Measurements from ENCODE around the gene CISD1.

CISD1 gene

GRCh38 chr10:58266003-58266825 lies 2.7 kb upstream of the CISD1 start:
- DNase-seq, result no peak

- DNase-seq, result peak; percentile 71
Observed at GRCh38 chr10:58266826-58267712, 1.9 kb upstream of the CISD1 start.

- peak; percentile 97 for DNase-seq
Observed at GRCh38 chr10:58267713-58268453, 1.1 kb upstream of the CISD1 start, which contains the start of gene IPMK. Gene IPMK (minus strand): TSS chr10:58267894. CDS start chr10:58267611, 283 bp downstream.

- no peak for DNase-seq
Observed at GRCh38 chr10:58268454-58268945, 462 bp upstream of the CISD1 start.

- no peak for DNase-seq
Observed at GRCh38 chr10:58269782-58270290, 874 bp downstream of the CISD1 start.

- DNase-seq, result no peak
Observed at GRCh38 chr10:58275261-58275660, 6.3 kb downstream of the CISD1 start.

GRCh38 chr10:58275908-58276307 lies 6.9 kb downstream of the CISD1 start:
- no peak for DNase-seq

- DNase-seq, result no peak
Observed at GRCh38 chr10:58278274-58278961, 9.5 kb downstream of the CISD1 start.

GRCh38 chr10:58278962-58279307 lies 10.0 kb downstream of the CISD1 start:
- no peak for DNase-seq

GRCh38 chr10:58280477-58280876 lies 11.5 kb downstream of the CISD1 start:
- no peak for DNase-seq

- no peak for DNase-seq
Observed at GRCh38 chr10:58281092-58281752, 12.3 kb downstream of the CISD1 start.

GRCh38 chr10:58282615-58283014 lies 13.7 kb downstream of the CISD1 start:
- DNase-seq, result no peak

- DNase-seq, result peak; percentile 17
Observed at GRCh38 chr10:58291538-58292174, 22.7 kb downstream of the CISD1 start.

GRCh38 chr10:58293989-58294388 lies 25.0 kb downstream of the CISD1 start:
- no peak for DNase-seq

GRCh38 chr10:58299580-58299979 lies 30.6 kb downstream of the CISD1 start:
- peak; percentile 57 for DNase-seq

- no peak for DNase-seq
Observed at GRCh38 chr10:58300676-58301075, 31.7 kb downstream of the CISD1 start.

GRCh38 chr10:58302254-58302653 lies 33.3 kb downstream of the CISD1 start:
- DNase-seq, result no peak

- DNase-seq, result no peak
Observed at GRCh38 chr10:58304099-58304633, 35.2 kb downstream of the CISD1 start.

GRCh38 chr10:58305821-58306220 lies 36.9 kb downstream of the CISD1 start:
- no peak for DNase-seq

- no peak for DNase-seq
Observed at GRCh38 chr10:58307676-58308075, 38.7 kb downstream of the CISD1 start.

- no peak for DNase-seq
Observed at GRCh38 chr10:58311026-58311425, 42.1 kb downstream of the CISD1 start.
